ENCODE data around the gene BAZ2A. TPM values are rescaled to one million over a fixed set of nuclear protein-coding genes. Genes with fewer than 3 reads are reported as not detected.
A peak's percentile ranks its signal among the peaks of the same experiment; 100 is the strongest.

The BAZ2A gene
- polyA plus RNA-seq, 3 donors = 8.9 to 86.0 (median 21.1) TPM

DNA sequence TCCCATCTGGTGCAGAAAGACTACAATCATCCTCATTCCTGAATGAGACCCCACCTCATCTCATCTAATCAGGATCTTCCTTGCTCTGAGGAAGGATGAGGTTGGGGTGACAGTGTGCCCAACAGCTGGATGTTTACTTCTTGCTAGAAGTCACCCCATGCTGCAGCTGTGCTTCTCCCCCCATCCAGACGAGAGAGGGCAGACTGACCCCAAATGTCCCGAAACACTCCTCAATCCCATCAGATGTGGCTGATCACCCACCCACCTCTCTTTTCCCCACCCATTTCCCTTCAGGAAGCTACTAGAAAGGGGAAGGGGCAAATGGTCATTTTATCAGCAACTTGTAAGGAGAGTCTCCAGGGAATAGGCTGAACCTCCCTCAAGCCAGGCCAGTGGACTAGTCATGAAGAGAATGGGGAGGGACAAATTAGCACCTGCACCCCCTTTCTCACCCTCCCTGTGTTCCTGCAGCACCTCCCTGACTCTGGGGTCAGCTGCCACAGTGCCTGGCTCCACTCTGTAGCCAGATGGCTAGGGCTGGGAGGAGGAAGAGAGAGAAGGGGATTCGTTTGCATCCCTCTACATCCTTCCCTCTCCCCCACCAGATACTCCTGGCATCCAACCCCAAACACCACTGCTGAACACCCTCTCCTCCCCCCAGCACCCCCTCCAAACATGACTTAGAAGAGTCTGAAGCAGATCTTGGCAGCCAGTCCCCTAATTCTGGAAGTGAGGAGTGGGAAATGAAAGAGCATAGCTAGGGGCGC, 2.8 kb upstream of the BAZ2A start:
- Histone ChIP-seq H3K27me3 (ENCODE audit: control insufficient read depth in 2 of 2, insufficient read depth in 2 of 2, low read length in 2 of 2) (no peaks in the 10 kb centered on the region), H3K36me3 (replicated peaks in 1 of 2; ENCODE audit: control insufficient read depth in 1 of 2, insufficient read depth in 2 of 2, low read length in 2 of 2) (peaks cover 4 to 8% of the 10 kb centered on the region in 2 donors), H3K9ac (ENCODE audit: insufficient read depth, low read length, poor library complexity, severe bottlenecking) (no peak overlapping the region), H3K4me3 (replicated peaks in 1 of 3; ENCODE audit: low read depth in 2 of 3, low read length in 3 of 3) (peak overlapping the region; percentile 11 to 94 (median 19)), H3K9me3 (replicated peaks in 1 of 2; ENCODE audit: control insufficient read depth in 1 of 2, insufficient read depth in 1 of 2, low read length in 2 of 2) (no peaks in the 10 kb centered on the region), H3K4me1 (ENCODE audit: control insufficient read depth in 1 of 2, insufficient read depth in 2 of 2, low read length in 2 of 2) (peaks cover 72 to 82% of the 10 kb centered on the region in 2 donors), H3K4me2 (replicated peaks; ENCODE audit: extremely low read depth, low read length, poor library complexity, severe bottlenecking) (peak overlapping the region; percentile 99), H4K20me1 (ENCODE audit: insufficient read depth, low read length) (peaks cover 53% of the 10 kb centered on the region), H2AFZ (ENCODE audit: insufficient read depth, low read depth, low read length, poor library complexity, severe bottlenecking) (no peak overlapping the region), H3K79me2 (ENCODE audit: insufficient read depth, low read length) (peaks cover 85% of the 10 kb centered on the region), H3K27ac (ENCODE audit: low read depth in 1 of 2, low read length in 2 of 2) (peak overlapping the region in 1 of 2 donors; percentile 63)
- H3K9me3 Mint-ChIP-seq = no peaks in the 10 kb centered on the region
- 20% methylated on average over 1 of the region's 4 CpGs for WGBS (ENCODE audit: insufficient coverage)
- DNase-seq = peak in 1 of 3 donors; percentile 8
- peaks cover 4 to 12% of the 10 kb centered on the region in 2 donors for H3K36me3 Mint-ChIP-seq
- intact Hi-C loops (cut with micrococcal nuclease) = no loop called here
- TF ChIP-seq CTCF (IDR thresholded peaks at IDR 0.05) = no peak
- H3K4me1 Mint-ChIP-seq = peaks cover 80% of the 10 kb centered on the region
- H3K27me3 Mint-ChIP-seq (ENCODE audit: low read depth in 3 of 3) = no peaks in the 10 kb centered on the region
- peak overlapping the region; percentile 68 to 99 for H3K4me3 Mint-ChIP-seq
- peak overlapping the region; percentile 74 to 89 (median 84) for H3K27ac Mint-ChIP-seq

DNA sequence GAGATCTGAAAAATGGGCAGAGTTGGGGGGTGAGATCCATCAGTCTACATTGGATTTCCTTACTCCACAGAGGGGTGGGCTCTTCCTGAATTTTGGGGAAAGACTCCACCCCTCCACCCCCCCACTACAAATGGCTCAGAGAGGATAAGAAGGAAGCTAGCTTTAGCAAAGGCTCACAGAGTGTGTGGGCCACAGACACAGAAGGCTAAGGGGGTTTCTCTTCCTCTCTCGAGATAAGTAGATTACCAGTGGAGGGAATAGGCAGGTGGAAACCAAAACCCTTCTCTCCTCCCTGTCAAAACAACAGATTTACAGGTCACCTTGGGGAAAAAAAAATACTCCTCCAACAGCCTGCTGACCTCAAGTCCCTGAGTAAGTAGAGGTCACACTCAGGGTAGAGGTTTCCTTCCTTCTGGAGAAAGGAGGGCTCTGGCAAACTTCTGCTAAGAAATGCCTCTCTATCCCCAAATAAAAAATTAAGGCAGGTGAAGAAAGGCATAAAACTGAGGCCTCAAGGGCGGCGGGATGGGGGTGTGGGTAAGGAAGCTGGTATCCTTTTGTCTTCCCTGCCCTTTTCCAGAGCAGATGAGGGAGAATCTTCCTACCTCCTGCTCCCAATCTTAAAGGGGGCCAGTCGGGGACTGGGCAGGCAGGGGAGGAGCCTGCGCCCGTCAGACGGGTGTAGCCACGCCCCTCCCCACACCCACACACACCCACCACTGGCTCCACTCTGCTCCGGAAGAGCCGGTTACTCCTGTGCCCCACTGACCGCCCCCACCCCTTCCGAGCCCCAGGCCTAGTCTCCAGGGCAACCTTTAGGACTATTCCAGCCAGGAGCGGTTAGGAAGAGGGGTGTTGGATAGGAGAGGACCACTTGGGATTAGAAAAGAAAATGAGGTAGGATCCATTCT, 1.9 kb upstream of the BAZ2A start:
- Histone ChIP-seq H2AFZ (ENCODE audit: insufficient read depth, low read depth, low read length, poor library complexity, severe bottlenecking) (no peak overlapping the region), H3K9ac (ENCODE audit: insufficient read depth, low read length, poor library complexity, severe bottlenecking) (peak overlapping the region; percentile 19), H3K79me2 (ENCODE audit: insufficient read depth, low read length) (peaks cover 90% of the 10 kb centered on the region), H3K27ac (ENCODE audit: low read depth in 1 of 2, low read length in 2 of 2) (peak overlapping the region; percentile 49 to 63), H4K20me1 (ENCODE audit: insufficient read depth, low read length) (peaks cover 57% of the 10 kb centered on the region), H3K36me3 (replicated peaks in 1 of 2; ENCODE audit: control insufficient read depth in 1 of 2, insufficient read depth in 2 of 2, low read length in 2 of 2) (peaks cover 2 to 6% of the 10 kb centered on the region in 2 donors), H3K4me2 (replicated peaks; ENCODE audit: extremely low read depth, low read length, poor library complexity, severe bottlenecking) (peak overlapping the region; percentile 99), H3K4me3 (replicated peaks in 1 of 3; ENCODE audit: low read depth in 2 of 3, low read length in 3 of 3) (peak overlapping the region; percentile 11 to 94 (median 19)), H3K4me1 (ENCODE audit: control insufficient read depth in 1 of 2, insufficient read depth in 2 of 2, low read length in 2 of 2) (peaks cover 64 to 74% of the 10 kb centered on the region in 2 donors), H3K27me3 (ENCODE audit: control insufficient read depth in 2 of 2, insufficient read depth in 2 of 2, low read length in 2 of 2) (no peaks in the 10 kb centered on the region), H3K9me3 (replicated peaks in 1 of 2; ENCODE audit: control insufficient read depth in 1 of 2, insufficient read depth in 1 of 2, low read length in 2 of 2) (no peaks in the 10 kb centered on the region)
- peak in 2 of 3 donors; percentile 25 to 26 for DNase-seq
- intact Hi-C loops (cut with micrococcal nuclease) = no loop called here
- WGBS (ENCODE audit: insufficient coverage) = no CpG with 5 or more reads among the region's 13 CpGs
- peaks cover 4 to 14% of the 10 kb centered on the region in 2 donors for H3K36me3 Mint-ChIP-seq
- no peaks in the 10 kb centered on the region for H3K9me3 Mint-ChIP-seq
- peak overlapping the region; percentile 74 to 89 (median 84) for H3K27ac Mint-ChIP-seq
- peak overlapping the region; percentile 68 to 99 for H3K4me3 Mint-ChIP-seq
- no peaks in the 10 kb centered on the region for H3K27me3 Mint-ChIP-seq (ENCODE audit: low read depth in 3 of 3)
- no peak for TF ChIP-seq CTCF (IDR thresholded peaks at IDR 0.05)
- H3K4me1 Mint-ChIP-seq = peaks cover 73% of the 10 kb centered on the region

All from CD14-positive monocyte (primary cell).